ENCODE data around the gene MALRD1. TPM values are rescaled to one million over a fixed set of nuclear protein-coding genes. Genes with fewer than 3 reads are reported as not detected.

MALRD1 gene
- total and polyA plus RNA-seq, 2 donors = 0.27 to 2.5 TPM

DNA sequence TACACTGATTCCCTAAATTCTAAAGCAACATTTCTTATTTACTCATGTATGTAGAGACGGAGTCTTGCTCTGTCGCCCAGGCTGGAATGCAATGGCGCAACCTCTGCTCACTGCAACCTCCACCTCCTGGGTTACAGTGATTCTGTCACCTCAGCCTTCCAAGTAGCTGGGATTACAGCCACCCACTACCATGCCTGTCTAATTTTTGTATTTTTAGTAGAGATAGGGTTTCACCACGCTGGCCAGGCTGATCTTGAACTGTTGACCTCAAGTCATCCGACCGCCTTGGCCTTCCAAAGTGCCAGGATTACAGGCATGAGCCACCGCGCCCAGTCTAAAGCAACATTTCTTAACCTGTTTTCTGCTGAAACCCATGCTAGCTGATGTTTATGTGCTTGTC, 540.0 kb downstream of the MALRD1 start:
- no peaks in the 10 kb centered on the region for H3K36me3 ChIP-seq (ENCODE audit: control insufficient read depth in 2 of 2, insufficient read depth in 2 of 2, low read length in 1 of 2)
- no peaks in the 10 kb centered on the region for H3K4me1 ChIP-seq (ENCODE audit: control insufficient read depth in 2 of 2, insufficient read depth in 2 of 2, low read length in 2 of 2)
- H3K9me3 ChIP-seq (ENCODE audit: control insufficient read depth in 2 of 2, insufficient read depth in 1 of 2, low read length in 1 of 2) = peaks cover 0 to 4% of the 10 kb centered on the region in 2 donors
- 96% methylated on average over 8 of the region's 8 CpGs for WGBS
- H3K4me3 ChIP-seq (ENCODE audit: low read length in 2 of 2) = no peak overlapping the region
- H3K27me3 ChIP-seq (ENCODE audit: control insufficient read depth in 2 of 2, insufficient read depth in 1 of 2, low read length in 1 of 2) = no peaks in the 10 kb centered on the region
- H3K27ac ChIP-seq (ENCODE audit: low read depth in 1 of 2, low read length in 1 of 2) = no peak overlapping the region
- DNase-seq (ENCODE audit: low read depth in 6 of 9, low spot score in 9 of 9) = no peak

DNA sequence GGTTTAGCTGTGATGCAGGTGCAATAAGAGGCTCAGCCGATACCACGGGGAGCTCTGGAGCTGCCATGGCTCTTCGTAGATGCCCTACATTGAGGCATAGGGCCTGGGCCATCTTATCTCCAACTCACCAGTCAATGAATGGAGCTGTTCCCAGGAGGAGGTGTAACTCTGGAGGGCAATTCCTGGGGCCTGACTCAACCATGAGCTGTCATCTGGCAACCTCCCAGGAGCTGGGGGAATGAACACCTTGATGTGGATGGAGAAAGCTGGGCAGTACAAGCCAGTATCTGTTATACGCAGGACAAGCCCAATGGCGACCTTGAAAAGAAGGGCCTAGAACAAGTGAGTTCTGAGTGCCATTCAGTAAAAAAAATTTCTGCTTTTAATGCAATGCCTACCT, 543.7 kb downstream of the MALRD1 start:
- Histone ChIP-seq H3K27me3 (ENCODE audit: control insufficient read depth in 2 of 2, insufficient read depth in 1 of 2, low read length in 1 of 2) (no peaks in the 10 kb centered on the region), H3K9me3 (ENCODE audit: control insufficient read depth in 2 of 2, insufficient read depth in 1 of 2, low read length in 1 of 2) (peaks cover 0 to 4% of the 10 kb centered on the region in 2 donors), H3K4me1 (ENCODE audit: control insufficient read depth in 2 of 2, insufficient read depth in 2 of 2, low read length in 2 of 2) (no peaks in the 10 kb centered on the region), H3K4me3 (ENCODE audit: low read length in 2 of 2) (no peak overlapping the region), H3K36me3 (ENCODE audit: control insufficient read depth in 2 of 2, insufficient read depth in 2 of 2, low read length in 1 of 2) (no peaks in the 10 kb centered on the region), H3K27ac (ENCODE audit: low read depth in 1 of 2, low read length in 1 of 2) (no peak overlapping the region)
- 96% methylated on average over 5 of the region's 5 CpGs for WGBS
- DNase-seq (ENCODE audit: low read depth in 6 of 9, low spot score in 9 of 9) = no peak

DNA sequence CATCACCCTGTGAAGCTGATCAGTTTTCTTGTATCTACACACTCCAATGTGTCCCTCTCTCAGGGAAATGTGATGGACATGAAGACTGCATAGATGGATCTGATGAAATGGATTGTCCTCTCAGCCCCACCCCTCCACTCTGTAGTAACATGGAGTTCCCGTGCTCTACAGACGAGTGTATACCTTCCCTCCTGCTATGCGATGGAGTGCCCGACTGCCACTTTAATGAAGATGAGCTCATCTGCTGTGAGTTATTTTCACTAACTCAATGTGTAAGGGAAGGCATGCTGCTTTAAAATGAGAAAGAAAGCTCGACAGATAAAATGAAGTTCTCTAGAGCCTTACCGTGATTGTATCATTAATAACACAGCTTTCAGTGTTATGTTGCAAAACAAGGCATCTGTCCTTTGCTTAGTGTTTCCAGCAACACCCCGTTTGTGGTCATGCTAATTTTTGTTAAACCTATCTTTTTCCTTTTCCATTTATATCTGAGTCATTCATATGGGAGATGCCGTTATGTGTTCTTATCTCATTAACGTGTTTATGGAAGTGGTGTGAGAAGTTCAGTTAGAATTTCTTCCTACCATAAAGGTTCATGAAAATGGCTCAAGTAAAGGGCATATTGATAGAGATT, 546.7 kb downstream of the MALRD1 start:
- H3K27ac ChIP-seq (ENCODE audit: low read depth in 1 of 2, low read length in 1 of 2) = no peak overlapping the region
- peaks cover 0 to 4% of the 10 kb centered on the region in 2 donors for H3K9me3 ChIP-seq (ENCODE audit: control insufficient read depth in 2 of 2, insufficient read depth in 1 of 2, low read length in 1 of 2)
- no peak for DNase-seq (ENCODE audit: low read depth in 6 of 9, low spot score in 9 of 9)
- WGBS = 96% methylated on average over 9 of the region's 9 CpGs
- H3K4me3 ChIP-seq (ENCODE audit: low read length in 2 of 2) = no peak overlapping the region
- H3K27me3 ChIP-seq (ENCODE audit: control insufficient read depth in 2 of 2, insufficient read depth in 1 of 2, low read length in 1 of 2) = no peaks in the 10 kb centered on the region
- H3K4me1 ChIP-seq (ENCODE audit: control insufficient read depth in 2 of 2, insufficient read depth in 2 of 2, low read length in 2 of 2) = no peaks in the 10 kb centered on the region
- H3K36me3 ChIP-seq (ENCODE audit: control insufficient read depth in 2 of 2, insufficient read depth in 2 of 2, low read length in 1 of 2) = no peaks in the 10 kb centered on the region

DNA sequence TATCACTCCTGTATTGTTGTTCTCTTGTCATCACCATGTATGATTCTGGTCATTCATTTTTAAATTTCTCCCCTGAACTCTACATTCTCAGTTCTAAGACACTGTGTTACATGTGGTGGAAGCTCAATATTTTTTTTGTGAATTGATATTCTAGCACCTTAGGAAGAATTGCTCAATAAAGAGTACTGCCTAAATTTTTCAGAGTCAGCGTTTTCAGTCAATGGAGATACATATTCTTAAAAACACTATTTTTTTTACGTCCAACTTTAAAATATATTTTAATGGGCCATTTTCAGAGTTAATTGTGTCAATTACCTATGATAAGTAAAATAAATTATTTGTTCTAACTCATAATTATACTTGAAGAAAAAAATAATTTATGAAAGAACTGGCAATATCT, 557.2 kb downstream of the MALRD1 start:
- no peaks in the 10 kb centered on the region for H3K27me3 ChIP-seq (ENCODE audit: control insufficient read depth in 2 of 2, insufficient read depth in 1 of 2, low read length in 1 of 2)
- 98% methylated on average over 2 of the region's 2 CpGs for WGBS
- no peaks in the 10 kb centered on the region for H3K9me3 ChIP-seq (ENCODE audit: control insufficient read depth in 2 of 2, insufficient read depth in 1 of 2, low read length in 1 of 2)
- H3K36me3 ChIP-seq (ENCODE audit: control insufficient read depth in 2 of 2, insufficient read depth in 2 of 2, low read length in 1 of 2) = no peaks in the 10 kb centered on the region
- no peak overlapping the region for H3K27ac ChIP-seq (ENCODE audit: low read depth in 1 of 2, low read length in 1 of 2)
- no peak for DNase-seq (ENCODE audit: low read depth in 6 of 9, low spot score in 9 of 9)
- H3K4me1 ChIP-seq (ENCODE audit: control insufficient read depth in 2 of 2, insufficient read depth in 2 of 2, low read length in 2 of 2) = no peaks in the 10 kb centered on the region
- no peak overlapping the region for H3K4me3 ChIP-seq (ENCODE audit: low read length in 2 of 2)

DNA sequence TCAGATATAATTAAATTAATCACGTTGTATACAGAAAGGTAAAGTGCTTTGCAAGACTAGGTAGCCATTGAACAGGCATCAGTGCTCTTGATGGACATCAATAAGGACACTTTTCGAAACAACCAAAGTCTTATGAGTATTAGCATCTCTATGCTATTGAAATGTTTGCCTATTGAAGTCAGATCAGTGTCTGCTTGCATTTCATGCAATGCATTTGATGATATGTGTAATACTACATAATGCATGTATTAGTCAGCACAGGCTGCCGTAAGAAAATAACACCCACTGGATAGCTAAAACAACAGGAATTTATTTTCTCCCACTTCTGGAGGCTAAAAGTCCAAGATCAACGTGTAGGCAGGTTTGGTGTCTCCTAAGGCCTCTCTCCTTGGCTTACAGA, 558.4 kb downstream of the MALRD1 start:
- no peak for DNase-seq (ENCODE audit: low read depth in 6 of 9, low spot score in 9 of 9)
- no peaks in the 10 kb centered on the region for H3K9me3 ChIP-seq (ENCODE audit: control insufficient read depth in 2 of 2, insufficient read depth in 1 of 2, low read length in 1 of 2)
- no peaks in the 10 kb centered on the region for H3K27me3 ChIP-seq (ENCODE audit: control insufficient read depth in 2 of 2, insufficient read depth in 1 of 2, low read length in 1 of 2)
- H3K4me1 ChIP-seq (ENCODE audit: control insufficient read depth in 2 of 2, insufficient read depth in 2 of 2, low read length in 2 of 2) = no peaks in the 10 kb centered on the region
- H3K36me3 ChIP-seq (ENCODE audit: control insufficient read depth in 2 of 2, insufficient read depth in 2 of 2, low read length in 1 of 2) = no peaks in the 10 kb centered on the region
- WGBS = 87% methylated on average over 4 of the region's 4 CpGs
- H3K4me3 ChIP-seq (ENCODE audit: low read length in 2 of 2) = no peak overlapping the region
- H3K27ac ChIP-seq (ENCODE audit: low read depth in 1 of 2, low read length in 1 of 2) = no peak overlapping the region

DNA sequence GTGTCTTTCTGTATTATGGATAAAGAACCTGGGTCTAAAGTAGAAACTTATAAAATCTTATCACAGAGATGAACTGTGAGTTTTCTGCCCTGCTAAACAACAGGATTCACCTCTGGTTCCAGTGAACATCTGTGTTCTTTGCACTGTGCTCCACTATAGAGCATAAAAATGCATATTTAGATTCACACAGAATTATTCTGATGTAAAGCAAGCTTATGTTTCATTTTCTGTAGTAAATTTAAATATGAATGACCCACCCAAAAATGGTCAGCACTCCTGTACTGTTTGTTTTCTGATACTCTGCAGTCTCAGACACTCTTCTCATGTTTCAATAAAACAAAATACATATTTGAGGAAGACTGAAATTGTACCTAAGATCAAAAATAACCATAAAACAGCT, 563.2 kb downstream of the MALRD1 start:
- H3K9me3 ChIP-seq (ENCODE audit: control insufficient read depth in 2 of 2, insufficient read depth in 1 of 2, low read length in 1 of 2) = no peaks in the 10 kb centered on the region
- no peaks in the 10 kb centered on the region for H3K36me3 ChIP-seq (ENCODE audit: control insufficient read depth in 2 of 2, insufficient read depth in 2 of 2, low read length in 1 of 2)
- DNase-seq (ENCODE audit: low read depth in 6 of 9, low spot score in 9 of 9) = no peak
- H3K27ac ChIP-seq (ENCODE audit: low read depth in 1 of 2, low read length in 1 of 2) = no peak overlapping the region
- no peak overlapping the region for H3K4me3 ChIP-seq (ENCODE audit: low read length in 2 of 2)
- no peaks in the 10 kb centered on the region for H3K27me3 ChIP-seq (ENCODE audit: control insufficient read depth in 2 of 2, insufficient read depth in 1 of 2, low read length in 1 of 2)
- H3K4me1 ChIP-seq (ENCODE audit: control insufficient read depth in 2 of 2, insufficient read depth in 2 of 2, low read length in 2 of 2) = no peaks in the 10 kb centered on the region

DNA sequence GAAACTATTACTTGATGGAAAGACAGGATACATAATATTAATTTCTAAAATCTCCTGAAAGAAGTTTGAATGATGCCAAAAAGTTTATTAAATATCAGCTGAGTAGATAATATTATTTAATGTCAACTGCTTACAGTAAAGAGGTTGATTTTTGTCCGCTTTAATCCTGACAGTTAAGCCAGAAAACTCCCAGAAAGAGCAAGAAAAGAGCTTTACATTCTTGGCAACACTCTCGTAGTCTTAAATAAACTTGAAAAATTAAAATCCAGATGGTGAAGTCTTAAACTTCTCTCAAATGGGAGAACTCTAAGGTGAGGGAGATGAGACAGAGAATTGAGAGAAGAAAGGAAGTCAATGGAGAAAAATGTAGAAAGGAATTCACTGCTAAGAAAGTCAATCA, 568.4 kb downstream of the MALRD1 start:
- DNase-seq (ENCODE audit: low read depth in 6 of 9, low spot score in 9 of 9) = no peak
- WGBS = 95% methylated on average over 2 of the region's 2 CpGs
- H3K27me3 ChIP-seq (ENCODE audit: control insufficient read depth in 2 of 2, insufficient read depth in 1 of 2, low read length in 1 of 2) = no peaks in the 10 kb centered on the region
- no peak overlapping the region for H3K27ac ChIP-seq (ENCODE audit: low read depth in 1 of 2, low read length in 1 of 2)
- no peak overlapping the region for H3K4me3 ChIP-seq (ENCODE audit: low read length in 2 of 2)
- no peaks in the 10 kb centered on the region for H3K9me3 ChIP-seq (ENCODE audit: control insufficient read depth in 2 of 2, insufficient read depth in 1 of 2, low read length in 1 of 2)
- no peaks in the 10 kb centered on the region for H3K4me1 ChIP-seq (ENCODE audit: control insufficient read depth in 2 of 2, insufficient read depth in 2 of 2, low read length in 2 of 2)
- H3K36me3 ChIP-seq (ENCODE audit: control insufficient read depth in 2 of 2, insufficient read depth in 2 of 2, low read length in 1 of 2) = no peaks in the 10 kb centered on the region

DNA sequence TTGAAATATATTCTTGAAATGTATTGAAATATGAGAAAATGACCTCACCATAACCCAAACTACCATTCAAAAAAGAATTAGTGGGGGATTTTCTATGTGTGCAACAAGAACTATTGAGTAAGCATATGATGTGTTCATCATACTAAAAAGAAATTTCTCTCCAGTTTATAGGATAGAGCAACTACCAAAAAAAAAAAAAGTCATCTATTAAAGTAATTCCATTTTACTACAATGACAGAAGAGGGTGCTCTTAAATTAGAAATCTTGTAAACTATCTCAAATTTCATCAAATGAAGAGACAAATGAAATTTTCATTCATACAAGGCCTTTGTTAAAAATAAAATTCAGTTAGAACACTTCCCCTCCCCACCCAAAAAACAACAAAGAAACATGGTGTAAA, 572.2 kb downstream of the MALRD1 start:
- no peaks in the 10 kb centered on the region for H3K4me1 ChIP-seq (ENCODE audit: control insufficient read depth in 2 of 2, insufficient read depth in 2 of 2, low read length in 2 of 2)
- H3K27ac ChIP-seq (ENCODE audit: low read depth in 1 of 2, low read length in 1 of 2) = no peak overlapping the region
- no peak for DNase-seq (ENCODE audit: low read depth in 6 of 9, low spot score in 9 of 9)
- H3K9me3 ChIP-seq (ENCODE audit: control insufficient read depth in 2 of 2, insufficient read depth in 1 of 2, low read length in 1 of 2) = no peaks in the 10 kb centered on the region
- H3K4me3 ChIP-seq (ENCODE audit: low read length in 2 of 2) = no peak overlapping the region
- H3K36me3 ChIP-seq (ENCODE audit: control insufficient read depth in 2 of 2, insufficient read depth in 2 of 2, low read length in 1 of 2) = no peaks in the 10 kb centered on the region
- H3K27me3 ChIP-seq (ENCODE audit: control insufficient read depth in 2 of 2, insufficient read depth in 1 of 2, low read length in 1 of 2) = no peaks in the 10 kb centered on the region

DNA sequence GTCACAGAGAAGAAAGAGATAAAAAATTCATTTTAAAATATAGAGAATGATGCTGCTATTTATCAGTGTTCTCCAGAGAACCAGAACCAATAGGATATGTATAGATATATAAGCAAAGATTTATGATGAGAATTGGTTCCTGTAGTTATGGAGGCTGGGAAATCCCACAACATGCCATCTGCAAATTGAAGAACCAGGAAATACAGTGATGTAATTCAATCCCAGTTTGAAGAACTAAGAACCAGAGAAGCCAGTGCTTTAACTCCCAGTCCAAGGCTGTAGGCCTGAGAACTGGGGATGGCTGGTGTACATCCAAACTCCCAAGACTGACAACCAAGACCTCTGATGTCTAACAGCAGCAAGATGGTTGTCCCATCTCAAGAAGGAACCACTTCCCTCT, 574.7 kb downstream of the MALRD1 start:
- Histone ChIP-seq H3K9me3 (ENCODE audit: control insufficient read depth in 2 of 2, insufficient read depth in 1 of 2, low read length in 1 of 2) (no peaks in the 10 kb centered on the region), H3K4me1 (ENCODE audit: control insufficient read depth in 2 of 2, insufficient read depth in 2 of 2, low read length in 2 of 2) (no peaks in the 10 kb centered on the region), H3K27ac (ENCODE audit: low read depth in 1 of 2, low read length in 1 of 2) (no peak overlapping the region), H3K4me3 (ENCODE audit: low read length in 2 of 2) (no peak overlapping the region), H3K27me3 (ENCODE audit: control insufficient read depth in 2 of 2, insufficient read depth in 1 of 2, low read length in 1 of 2) (no peaks in the 10 kb centered on the region), H3K36me3 (ENCODE audit: control insufficient read depth in 2 of 2, insufficient read depth in 2 of 2, low read length in 1 of 2) (no peaks in the 10 kb centered on the region)
- no peak for DNase-seq (ENCODE audit: low read depth in 6 of 9, low spot score in 9 of 9)

DNA sequence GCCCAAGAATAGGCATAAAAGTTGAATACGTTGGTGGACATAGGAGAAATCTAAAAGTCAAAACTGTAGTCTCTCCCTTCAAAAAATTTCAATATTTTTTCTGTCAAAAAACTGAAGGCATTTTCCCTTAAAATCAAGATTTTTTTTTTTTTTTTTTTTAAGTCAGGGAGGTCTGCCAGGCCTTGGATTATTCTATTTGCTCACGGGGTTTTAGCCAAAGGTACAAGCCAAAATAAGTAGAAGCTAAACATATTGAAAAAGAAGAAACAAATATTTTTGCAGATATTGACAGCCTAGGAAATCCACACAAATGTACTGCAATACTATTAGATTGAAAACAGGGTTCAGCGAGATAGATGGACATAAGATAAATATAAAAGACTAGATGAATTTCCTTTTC, 577.6 kb downstream of the MALRD1 start:
- Histone ChIP-seq H3K36me3 (ENCODE audit: control insufficient read depth in 2 of 2, insufficient read depth in 2 of 2, low read length in 1 of 2) (no peaks in the 10 kb centered on the region), H3K27me3 (ENCODE audit: control insufficient read depth in 2 of 2, insufficient read depth in 1 of 2, low read length in 1 of 2) (no peaks in the 10 kb centered on the region), H3K9me3 (ENCODE audit: control insufficient read depth in 2 of 2, insufficient read depth in 1 of 2, low read length in 1 of 2) (no peaks in the 10 kb centered on the region), H3K4me3 (ENCODE audit: low read length in 2 of 2) (no peak overlapping the region), H3K27ac (ENCODE audit: low read depth in 1 of 2, low read length in 1 of 2) (no peak overlapping the region), H3K4me1 (ENCODE audit: control insufficient read depth in 2 of 2, insufficient read depth in 2 of 2, low read length in 2 of 2) (no peaks in the 10 kb centered on the region)
- 96% methylated on average over 3 of the region's 3 CpGs for WGBS
- DNase-seq (ENCODE audit: low read depth in 6 of 9, low spot score in 9 of 9) = no peak
